Measurements from ENCODE around the gene PRPF4.

PRPF4 gene

GRCh38 chr9:113257863-113258262, 17.6 kb upstream of the PRPF4 start:
- no peak overlapping the region for H3K4me3 ChIP-seq (ENCODE audit: low read length, poor library complexity, severe bottlenecking)
- H4K20me1 ChIP-seq (ENCODE audit: insufficient read depth, low read length, poor library complexity, severe bottlenecking) = no peaks in the 10 kb centered on the region
- no peaks in the 10 kb centered on the region for H3K9me2 ChIP-seq (replicated peaks; ENCODE audit: low read depth, low read length)
- no peak overlapping the region for H2AFZ ChIP-seq (ENCODE audit: low read length)
- H3F3A ChIP-seq (ENCODE audit: low read depth) = no peaks in the 10 kb centered on the region
- TF ChIP-seq CTCF (conservative IDR thresholded peaks at IDR 0.05; ENCODE audit: low read length) = no peak
- peaks cover 44% of the 10 kb centered on the region; the same call in 1 of the 2 replicates for H3K36me3 ChIP-seq (ENCODE audit: insufficient read depth, low read length)
- no peak overlapping the region for H3K4me2 ChIP-seq (ENCODE audit: low read depth, low read length, poor library complexity, severe bottlenecking)
- no peak overlapping the region for H3K9ac ChIP-seq (ENCODE audit: low read depth, low read length, poor library complexity, severe bottlenecking)
- H3K79me2 ChIP-seq (ENCODE audit: insufficient read depth, low read length) = no peaks in the 10 kb centered on the region
- no peaks in the 10 kb centered on the region for H3K9me3 ChIP-seq (ENCODE audit: insufficient read depth, low read depth, low read length)
- no peaks in the 10 kb centered on the region for H3K27me3 ChIP-seq (ENCODE audit: insufficient read depth, low read length, poor library complexity, severe bottlenecking)
- no peaks in the 10 kb centered on the region for H3K4me1 ChIP-seq (ENCODE audit: insufficient read depth, low read length, poor library complexity, severe bottlenecking)

GRCh38 chr9:113258282-113258681, 17.2 kb upstream of the PRPF4 start:
- Histone ChIP-seq H3K79me2 (ENCODE audit: insufficient read depth, low read length) (no peaks in the 10 kb centered on the region), H3K27me3 (ENCODE audit: insufficient read depth, low read length, poor library complexity, severe bottlenecking) (no peaks in the 10 kb centered on the region), H3K4me2 (ENCODE audit: low read depth, low read length, poor library complexity, severe bottlenecking) (no peak overlapping the region), H2AFZ (ENCODE audit: low read length) (no peak overlapping the region), H3K9me2 (replicated peaks; ENCODE audit: low read depth, low read length) (no peaks in the 10 kb centered on the region), H3K4me1 (ENCODE audit: insufficient read depth, low read length, poor library complexity, severe bottlenecking) (no peaks in the 10 kb centered on the region), H3K9me3 (ENCODE audit: insufficient read depth, low read depth, low read length) (no peaks in the 10 kb centered on the region), H3K36me3 (ENCODE audit: insufficient read depth, low read length) (peaks cover 44% of the 10 kb centered on the region; the same call in 1 of the 2 replicates), H4K20me1 (ENCODE audit: insufficient read depth, low read length, poor library complexity, severe bottlenecking) (no peaks in the 10 kb centered on the region), H3K4me3 (ENCODE audit: low read length, poor library complexity, severe bottlenecking) (no peak overlapping the region), H3F3A (ENCODE audit: low read depth) (no peaks in the 10 kb centered on the region), H3K9ac (ENCODE audit: low read depth, low read length, poor library complexity, severe bottlenecking) (no peak overlapping the region)
- TF ChIP-seq CTCF (conservative IDR thresholded peaks at IDR 0.05; ENCODE audit: low read length) (no peak), EZH2phosphoT487 (IDR thresholded peaks at IDR 0.05; ENCODE audit: borderline replicate concordance) (no peak)

- no peak overlapping the region for H3K4me2 ChIP-seq (ENCODE audit: low read depth, low read length, poor library complexity, severe bottlenecking)
- H3K4me3 ChIP-seq (ENCODE audit: low read length, poor library complexity, severe bottlenecking) = no peak overlapping the region
- no peaks in the 10 kb centered on the region for H4K20me1 ChIP-seq (ENCODE audit: insufficient read depth, low read length, poor library complexity, severe bottlenecking)
- H3K36me3 ChIP-seq (ENCODE audit: insufficient read depth, low read length) = peaks cover 42% of the 10 kb centered on the region; the same call in 1 of the 2 replicates
- H3K9me3 ChIP-seq (ENCODE audit: insufficient read depth, low read depth, low read length) = no peaks in the 10 kb centered on the region
- H3K9ac ChIP-seq (ENCODE audit: low read depth, low read length, poor library complexity, severe bottlenecking) = no peak overlapping the region
- H2AFZ ChIP-seq (ENCODE audit: low read length) = no peak overlapping the region
- H3K4me1 ChIP-seq (ENCODE audit: insufficient read depth, low read length, poor library complexity, severe bottlenecking) = no peaks in the 10 kb centered on the region
- H3K27me3 ChIP-seq (ENCODE audit: insufficient read depth, low read length, poor library complexity, severe bottlenecking) = no peaks in the 10 kb centered on the region
- no peaks in the 10 kb centered on the region for H3F3A ChIP-seq (ENCODE audit: low read depth)
- no peaks in the 10 kb centered on the region for H3K79me2 ChIP-seq (ENCODE audit: insufficient read depth, low read length)
- H3K9me2 ChIP-seq (replicated peaks; ENCODE audit: low read depth, low read length) = no peaks in the 10 kb centered on the region
- TF ChIP-seq EZH2phosphoT487 (IDR thresholded peaks at IDR 0.05; ENCODE audit: borderline replicate concordance) (no peak), CTCF (conservative IDR thresholded peaks at IDR 0.05; ENCODE audit: low read length) (no peak)
Observed at GRCh38 chr9:113261917-113262671, 13.4 kb upstream of the PRPF4 start.
